DMS153 treated with DMSO at 0.1 percent for 48 hours (cell line): ENCODE data around the gene FKBP2.

ENCODE experiments used
- DNase-seq: peaks from one replicate; lab custom pipeline; 2025; ENCODE audit not compliant: unreplicated experiment; lab: John Stamatoyannopoulos, UW

The FKBP2 gene

DNA sequence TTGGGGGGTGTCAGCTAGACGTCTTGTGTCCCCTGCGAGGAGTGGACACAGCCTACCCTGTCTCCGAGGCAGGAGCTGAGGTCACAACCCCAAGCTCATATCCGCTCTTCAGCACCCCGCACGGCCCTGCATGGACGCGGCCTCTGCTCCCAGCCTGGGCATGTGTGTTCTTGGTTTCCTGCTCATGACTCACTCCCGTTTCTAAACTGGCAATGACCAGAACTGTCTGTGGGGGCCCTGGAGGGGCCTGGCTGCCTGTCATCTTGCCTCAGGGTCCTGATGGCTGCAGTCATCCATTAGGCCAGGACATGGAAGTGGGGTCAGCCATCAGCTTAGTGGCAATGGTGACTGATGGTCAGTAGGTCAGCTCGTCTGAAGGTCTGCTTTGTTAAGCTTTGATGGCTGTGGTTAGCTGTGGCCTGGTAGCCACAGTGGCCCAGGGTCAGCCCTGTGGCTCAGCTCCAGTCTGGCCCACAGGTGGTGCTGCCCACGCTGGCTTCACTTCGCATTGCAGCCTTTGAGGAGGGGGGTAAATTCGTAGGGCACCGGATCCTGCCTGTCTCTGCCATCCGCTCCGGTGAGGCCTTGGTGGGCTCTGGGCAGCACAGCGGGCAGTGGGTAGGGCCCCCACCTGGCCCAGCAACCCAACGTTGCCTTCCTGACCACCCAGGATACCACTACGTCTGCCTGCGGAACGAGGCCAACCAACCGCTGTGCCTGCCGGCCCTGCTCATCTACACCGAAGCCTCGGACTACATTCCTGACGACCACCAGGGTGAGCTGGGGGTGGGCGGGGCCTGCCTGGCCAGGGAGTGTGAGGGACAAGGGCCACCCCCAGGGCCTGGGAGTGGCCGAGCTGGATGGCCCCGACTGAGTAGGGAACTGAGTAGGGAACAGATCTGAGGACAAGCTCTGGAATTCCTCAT is 22.4 kb downstream of the FKBP2 start:
- DNase-seq: no peak

GRCh38 chr11:64263947-64264317 is 23.0 kb downstream of the FKBP2 start:
- DNase-seq: no peak

- DNase-seq: no peak
These were observed 23.5 kb downstream of the FKBP2 start for GRCh38 chr11:64264371-64264852.

GRCh38 chr11:64265176-64266160 is 24.6 kb downstream of the FKBP2 start:
- DNase-seq: no peak

GRCh38 chr11:64266339-64266738 is 25.4 kb downstream of the FKBP2 start:
- DNase-seq: no peak

DNA sequence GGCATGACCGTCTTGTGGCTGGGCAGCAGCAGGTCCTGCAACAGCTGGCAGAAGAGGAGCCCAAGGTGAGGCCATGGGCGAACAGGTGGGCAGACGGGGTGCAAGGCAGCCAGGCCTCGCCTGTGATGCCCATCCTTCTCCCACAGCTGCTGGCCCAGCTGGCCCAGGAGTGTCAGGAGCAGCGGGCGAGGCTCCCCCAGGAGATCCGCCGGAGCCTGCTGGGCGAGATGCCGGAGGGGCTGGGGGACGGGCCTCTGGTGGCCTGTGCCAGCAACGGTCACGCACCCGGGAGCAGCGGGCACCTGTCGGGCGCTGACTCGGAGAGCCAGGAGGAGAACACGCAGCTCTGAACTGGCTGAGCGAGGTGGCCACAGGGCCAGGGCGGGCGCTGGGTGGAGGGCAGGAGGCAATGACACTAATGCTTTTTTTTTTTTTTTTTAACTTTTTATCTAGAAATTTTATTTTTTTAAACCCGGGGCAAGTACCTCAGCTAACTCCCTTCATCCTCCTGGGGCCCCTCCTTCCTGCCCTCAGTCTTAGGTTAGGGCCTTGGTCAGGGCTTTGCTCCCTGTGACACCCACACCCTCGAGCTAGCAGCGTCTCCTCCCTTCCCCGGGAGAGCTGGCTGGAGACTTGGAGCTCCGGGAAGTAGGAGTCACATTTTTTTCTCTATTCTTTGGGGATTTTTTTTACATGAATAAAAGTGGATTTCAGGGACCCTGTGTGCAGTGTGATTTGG is 26.5 kb downstream of the FKBP2 start:
- no peak for DNase-seq

- peak; percentile 8 for DNase-seq
These were observed 27.4 kb downstream of the FKBP2 start for GRCh38 chr11:64268025-64268892.

- DNase-seq: no peak
These were observed 28.1 kb downstream of the FKBP2 start for GRCh38 chr11:64268893-64269539.

DNA sequence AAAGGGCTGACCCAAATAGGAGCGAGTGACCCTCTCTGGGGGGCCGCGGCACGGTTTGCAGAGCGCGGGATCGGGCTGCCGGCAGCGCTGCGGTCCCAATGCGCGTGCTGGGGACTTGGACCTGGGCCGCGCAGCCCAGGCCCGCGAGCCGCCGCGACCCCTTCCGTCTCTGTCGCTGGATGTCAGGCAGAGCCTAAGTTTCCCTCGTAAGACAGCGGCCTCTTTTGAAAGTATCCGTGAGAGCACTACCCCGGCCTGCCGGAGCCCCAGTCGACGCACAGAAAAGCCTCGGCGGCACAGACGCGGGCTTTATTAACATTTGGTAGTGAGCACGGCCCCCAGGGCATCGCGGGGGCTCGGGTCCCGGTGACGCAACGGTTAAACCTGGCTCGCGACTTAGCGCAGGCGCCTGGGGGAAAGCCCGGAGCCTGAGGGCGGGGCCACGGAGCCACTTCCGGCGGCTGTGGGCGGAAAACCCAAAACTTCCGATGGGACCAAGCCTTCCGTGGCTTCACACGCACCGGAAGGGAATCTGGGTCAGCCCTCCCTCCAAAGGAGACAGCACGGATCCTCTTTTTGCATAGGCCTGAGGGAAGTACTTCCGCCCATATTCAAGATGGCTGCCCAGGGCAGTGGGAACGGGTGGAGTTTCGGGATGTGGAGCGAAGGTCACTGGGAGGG is 28.8 kb downstream of the FKBP2 start:
- DNase-seq: peak; percentile 98

- no peak for DNase-seq
These were observed 34.3 kb downstream of the FKBP2 start for GRCh38 chr11:64275031-64275800.

DNA sequence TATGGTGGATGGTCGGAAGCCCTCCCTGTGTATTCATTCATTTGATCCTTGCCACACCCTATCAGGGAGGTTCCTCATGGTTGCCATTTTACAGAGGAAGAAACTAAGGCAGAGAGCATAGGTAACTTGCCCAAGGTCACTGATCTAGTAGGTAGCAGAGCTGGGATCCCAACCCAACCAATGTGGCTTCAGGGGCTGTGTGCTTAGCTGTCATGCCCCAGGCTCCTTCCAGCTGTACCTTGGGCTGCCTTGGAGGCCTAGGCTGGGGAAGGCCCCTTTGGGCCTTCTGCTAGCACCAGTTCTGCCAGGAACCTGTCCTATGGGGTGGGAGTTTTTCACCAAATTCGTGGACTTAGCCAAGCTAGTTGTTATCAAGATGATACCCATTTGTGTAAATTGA is 34.9 kb downstream of the FKBP2 start:
- no peak for DNase-seq

- DNase-seq: no peak
These were observed 35.9 kb downstream of the FKBP2 start for GRCh38 chr11:64276653-64277431.

DNA sequence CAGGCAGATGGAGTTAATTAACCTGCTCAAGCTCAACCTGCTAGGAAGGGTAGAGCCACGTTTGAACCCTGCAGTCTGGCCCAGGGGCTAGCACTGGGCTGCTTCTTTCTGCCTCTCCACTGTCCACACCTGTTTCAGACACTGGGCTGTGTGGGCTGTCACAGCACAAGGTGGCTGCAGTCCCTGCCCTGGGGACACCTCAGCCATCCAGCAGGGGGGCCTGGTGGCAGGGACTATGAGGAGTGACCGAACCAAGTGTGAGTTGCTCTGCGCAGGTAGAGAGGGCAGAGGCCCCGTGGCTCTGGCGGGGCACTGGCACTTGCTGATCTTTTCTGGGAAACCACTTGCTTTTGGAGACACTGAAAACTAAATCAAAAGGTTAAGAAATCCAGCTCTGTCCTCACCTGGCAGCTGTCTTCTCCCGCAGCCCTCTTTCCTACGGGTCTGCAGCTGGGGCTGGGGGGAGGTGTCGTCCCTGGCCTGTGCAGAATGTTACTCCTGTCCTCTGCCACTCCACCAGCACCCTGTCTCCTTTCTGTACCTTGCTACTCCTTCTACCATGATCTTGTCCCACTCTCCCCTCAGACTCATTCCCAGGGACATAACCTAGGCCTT is 37.8 kb downstream of the FKBP2 start:
- no peak for DNase-seq

DNA sequence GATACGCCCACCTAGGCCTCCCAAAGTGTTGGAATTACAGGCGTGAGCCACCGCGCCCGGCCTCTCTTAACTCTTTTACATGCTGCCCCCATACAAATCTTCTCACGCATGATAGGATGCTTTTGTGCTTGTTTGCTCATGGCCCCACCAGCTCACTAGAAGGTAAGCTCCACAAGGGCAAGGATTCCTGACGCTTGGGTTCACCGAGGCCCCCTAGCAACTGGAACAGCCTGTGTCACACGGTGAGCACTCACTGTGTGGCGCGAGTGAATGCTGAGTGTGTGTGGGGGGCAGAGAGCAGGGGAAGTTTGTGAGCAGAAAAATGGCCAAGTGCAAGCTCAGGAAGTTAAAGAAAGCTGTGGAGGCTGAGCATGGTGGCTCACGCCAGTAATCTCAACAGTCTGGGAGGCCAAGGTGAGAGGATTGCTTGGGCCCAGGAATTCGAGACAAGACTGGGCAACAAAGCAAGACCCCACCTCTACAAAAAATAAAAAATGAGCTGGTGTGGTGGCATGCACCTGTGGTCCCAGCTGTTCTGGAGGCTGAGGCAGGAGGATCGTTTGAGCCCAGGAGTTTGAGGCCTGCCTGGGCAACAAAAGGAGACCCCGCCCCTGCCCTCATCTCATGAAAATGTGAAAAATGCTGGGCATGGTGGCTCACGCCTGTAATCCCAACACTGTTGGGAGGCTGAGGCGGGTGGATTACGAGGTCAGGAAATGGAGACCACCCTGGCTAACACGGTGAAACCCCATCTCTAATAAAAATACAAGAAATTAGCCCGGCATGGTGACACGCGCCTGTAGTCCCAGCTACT is 41.3 kb downstream of the FKBP2 start:
- no peak for DNase-seq

DNA sequence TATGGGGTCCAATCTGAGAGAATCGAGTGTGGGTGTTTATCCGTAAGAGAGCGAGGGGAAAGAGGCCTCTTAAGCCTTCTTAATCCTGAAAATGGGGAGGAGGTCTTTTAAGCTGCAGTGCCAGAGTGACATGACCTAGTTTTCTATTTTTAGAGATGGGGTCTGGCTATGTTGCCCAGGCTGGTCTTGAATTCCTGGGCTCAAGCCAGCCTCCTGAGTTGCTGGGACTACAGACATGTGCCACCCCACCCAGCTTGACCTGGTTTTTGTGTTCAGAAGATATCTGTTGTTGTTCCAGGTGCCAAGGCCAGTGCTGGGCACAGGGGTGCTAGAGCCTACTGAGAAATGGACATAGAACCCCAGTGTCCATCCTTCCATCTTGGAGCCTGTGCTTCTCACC is 42.2 kb downstream of the FKBP2 start:
- DNase-seq: no peak
